MCF 10A (cell line): ENCODE results near the gene HSF4. TPM values are rescaled to one million over a fixed set of nuclear protein-coding genes. Genes with fewer than 3 reads are reported as not detected.

Experiments
- BruUV-seq: library from RNA; stranded (reverse); fragments of 400-500 nt; replicated peaks from 2 replicates; lab custom pipeline; 2021; lab: Mats Ljungman, UMichigan
- CTCF ChIA-PET: fragments of 300-600 bp; sonication (Branson Sonifier 250); formaldehyde crosslinking; extraction: SDS; loops from one replicate; lab custom pipeline; 2021; ENCODE audit warnings: antibody characterized with exemption, inconsistent platforms; lab: Yijun Ruan, JAX
- POLR2A ChIA-PET: fragments of 300-600, 350-650 bp; sonication (Branson Sonifier 250); formaldehyde crosslinking; extraction: SDS; loops from one replicate; lab custom pipeline; 2020; ENCODE audit warnings: antibody characterized with exemption, inconsistent platforms; lab: Yijun Ruan, JAX
- DNase-seq: peaks from one replicate; pipeline ENCODE4 v3.0.0-alpha.2; 2018; ENCODE audit not compliant: unreplicated experiment
- H3K27ac Mint-ChIP-seq: one replicate; pipeline ENCODE4 v1.8.0; 2022; ENCODE audit warnings: mild to moderate bottlenecking, low read depth, mixed read lengths; ENCODE audit not compliant: unreplicated experiment
- H3K27me3 Mint-ChIP-seq: one replicate; pipeline ENCODE4 v1.8.0; 2022; ENCODE audit warnings: mixed read lengths; ENCODE audit not compliant: insufficient read depth, unreplicated experiment
- H3K36me3 Mint-ChIP-seq: one replicate; pipeline ENCODE4 v1.8.0; 2022; ENCODE audit warnings: mild to moderate bottlenecking, moderate library complexity, mixed read lengths; ENCODE audit not compliant: insufficient read depth, unreplicated experiment
- H3K4me1 Mint-ChIP-seq: one replicate; pipeline ENCODE4 v1.8.0; 2022; ENCODE audit warnings: mixed read lengths; ENCODE audit not compliant: insufficient read depth, unreplicated experiment
- H3K4me3 Mint-ChIP-seq: one replicate; pipeline ENCODE4 v1.8.0; 2022; ENCODE audit warnings: mild to moderate bottlenecking, moderate library complexity, mixed read lengths; ENCODE audit not compliant: unreplicated experiment
- H3K9me3 Mint-ChIP-seq: one replicate; pipeline ENCODE4 v1.8.0; 2022; ENCODE audit warnings: mixed read lengths; ENCODE audit not compliant: unreplicated experiment
- intact Hi-C: fragments of 100-400 bp; cut with micrococcal nuclease; formaldehyde crosslinking; loops from 2 replicates; pipeline ENCODE4 v1.14.1; 2022
- total RNA-seq: library from RNA; stranded (reverse); gene quantifications from 2 replicates; pipeline ENCODE4 v1.2.3, GENCODE V29; 2022
- TF ChIP-seq, protein P1 (sequence below): fragments of 200-600 bp; IDR thresholded peaks from one replicate; pipeline ENCODE4 v1.8.0; 2022; ENCODE audit warnings: antibody characterized with exemption, mild to moderate bottlenecking; ENCODE audit not compliant: unreplicated experiment

HSF4 gene
- total RNA-seq, 1 experiment from 2014 or later = 34.3 TPM

DNA sequence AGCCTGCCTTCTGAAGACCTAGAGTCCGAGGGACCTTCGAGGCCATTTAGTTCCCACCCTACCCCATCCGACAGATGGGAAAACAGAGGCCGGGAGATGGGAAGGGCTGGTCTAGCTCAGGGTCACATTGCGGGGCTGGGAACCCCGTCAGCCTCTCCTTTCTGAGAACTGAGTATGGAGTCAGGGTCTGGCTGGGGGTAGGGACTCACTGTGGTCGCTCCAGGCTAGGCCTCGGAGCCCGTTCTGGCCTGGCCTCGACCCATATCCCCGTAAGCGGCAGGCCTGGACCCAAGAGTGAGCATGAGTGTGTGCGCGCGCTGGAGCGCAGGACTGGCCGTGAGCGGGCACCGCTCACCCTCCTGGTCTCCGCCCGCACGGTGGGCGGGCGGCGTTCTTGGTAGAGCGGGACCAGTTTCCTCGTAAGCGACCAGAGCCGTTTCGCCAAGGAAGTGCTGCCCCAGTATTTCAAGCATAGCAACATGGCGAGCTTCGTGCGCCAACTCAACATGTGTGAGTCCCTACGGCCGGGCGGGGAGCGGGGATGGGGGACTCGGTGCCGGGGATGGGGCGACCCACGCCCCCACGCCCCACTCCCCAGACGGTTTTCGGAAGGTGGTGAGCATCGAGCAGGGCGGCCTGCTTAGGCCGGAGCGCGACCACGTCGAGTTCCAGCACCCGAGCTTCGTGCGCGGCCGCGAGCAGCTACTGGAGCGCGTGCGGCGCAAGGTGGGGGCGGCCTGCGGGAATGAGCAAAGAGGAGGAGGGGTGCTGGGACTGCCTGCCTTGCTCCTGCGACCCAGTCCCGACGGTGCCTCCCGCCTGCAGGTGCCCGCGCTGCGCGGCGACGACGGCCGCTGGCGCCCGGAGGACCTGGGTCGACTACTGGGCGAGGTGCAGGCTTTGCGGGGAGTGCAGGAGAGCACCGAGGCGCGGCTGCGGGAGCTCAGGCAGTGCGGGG, 855 bp downstream of the HSF4 start:
- CTCF ChIA-PET = interaction anchor here (0.5 to 0.6 kb wide), 2 partner anchors 29 to 35 kb away, joined by 3 to 5 read pairs; no protein-coding TSS in a partner anchor
- no peak for DNase-seq
- H3K27me3 Mint-ChIP-seq = no peaks in the 10 kb centered on the region
- peaks cover 12% of the 10 kb centered on the region for H3K36me3 Mint-ChIP-seq
- POLR2A ChIA-PET = interaction anchor here (1.1 kb wide), 1 partner anchor 12 kb away, joined by 3 read pairs; no protein-coding TSS in a partner anchor
- no peak overlapping the region for H3K4me3 Mint-ChIP-seq
- TF ChIP-seq, protein P1, sequence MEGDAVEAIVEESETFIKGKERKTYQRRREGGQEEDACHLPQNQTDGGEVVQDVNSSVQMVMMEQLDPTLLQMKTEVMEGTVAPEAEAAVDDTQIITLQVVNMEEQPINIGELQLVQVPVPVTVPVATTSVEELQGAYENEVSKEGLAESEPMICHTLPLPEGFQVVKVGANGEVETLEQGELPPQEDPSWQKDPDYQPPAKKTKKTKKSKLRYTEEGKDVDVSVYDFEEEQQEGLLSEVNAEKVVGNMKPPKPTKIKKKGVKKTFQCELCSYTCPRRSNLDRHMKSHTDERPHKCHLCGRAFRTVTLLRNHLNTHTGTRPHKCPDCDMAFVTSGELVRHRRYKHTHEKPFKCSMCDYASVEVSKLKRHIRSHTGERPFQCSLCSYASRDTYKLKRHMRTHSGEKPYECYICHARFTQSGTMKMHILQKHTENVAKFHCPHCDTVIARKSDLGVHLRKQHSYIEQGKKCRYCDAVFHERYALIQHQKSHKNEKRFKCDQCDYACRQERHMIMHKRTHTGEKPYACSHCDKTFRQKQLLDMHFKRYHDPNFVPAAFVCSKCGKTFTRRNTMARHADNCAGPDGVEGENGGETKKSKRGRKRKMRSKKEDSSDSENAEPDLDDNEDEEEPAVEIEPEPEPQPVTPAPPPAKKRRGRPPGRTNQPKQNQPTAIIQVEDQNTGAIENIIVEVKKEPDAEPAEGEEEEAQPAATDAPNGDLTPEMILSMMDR = no peak
- H3K27ac Mint-ChIP-seq = no peak overlapping the region
- peaks cover 8% of the 10 kb centered on the region for H3K4me1 Mint-ChIP-seq
- no TSS peak for BruUV-seq
- H3K9me3 Mint-ChIP-seq = no peaks in the 10 kb centered on the region
- intact Hi-C loops = no loop called here

DNA sequence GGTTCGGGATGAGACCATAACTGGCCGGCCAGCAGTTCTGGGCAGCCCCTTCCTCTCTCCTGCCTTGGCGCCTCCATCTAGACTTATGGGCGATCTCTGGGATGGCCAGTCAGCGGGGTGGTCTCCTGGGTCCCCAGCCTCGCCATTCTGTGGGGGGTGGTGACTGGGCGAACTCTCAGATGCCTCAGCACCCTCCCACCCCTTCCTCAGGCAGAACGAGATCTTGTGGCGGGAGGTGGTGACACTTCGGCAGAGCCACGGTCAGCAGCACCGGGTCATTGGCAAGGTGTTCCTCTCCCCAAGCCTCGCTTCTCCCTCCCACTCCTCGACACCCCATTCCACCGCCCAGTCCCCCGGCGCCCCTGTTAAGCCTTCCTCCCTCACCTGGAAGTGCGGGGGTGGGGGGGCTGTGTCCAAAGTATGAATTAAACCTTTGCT, 1.6 kb downstream of the HSF4 start:
- Mint-ChIP-seq H3K4me1 (peaks cover 12% of the 10 kb centered on the region), H3K27me3 (no peaks in the 10 kb centered on the region), H3K27ac (no peak overlapping the region), H3K36me3 (peaks cover 12% of the 10 kb centered on the region), H3K4me3 (no peak overlapping the region), H3K9me3 (no peaks in the 10 kb centered on the region)
- CTCF ChIA-PET = interaction anchor here (0.7 kb wide), 1 partner anchor 10 kb away, joined by 3 read pairs; no protein-coding TSS in a partner anchor
- intact Hi-C loops = no loop called here
- POLR2A ChIA-PET = interaction anchor here (1.1 kb wide), 1 partner anchor 12 kb away, joined by 3 read pairs; no protein-coding TSS in a partner anchor
- DNase-seq = no peak
- no TSS peak for BruUV-seq
- TF ChIP-seq, protein P1 = no peak

DNA sequence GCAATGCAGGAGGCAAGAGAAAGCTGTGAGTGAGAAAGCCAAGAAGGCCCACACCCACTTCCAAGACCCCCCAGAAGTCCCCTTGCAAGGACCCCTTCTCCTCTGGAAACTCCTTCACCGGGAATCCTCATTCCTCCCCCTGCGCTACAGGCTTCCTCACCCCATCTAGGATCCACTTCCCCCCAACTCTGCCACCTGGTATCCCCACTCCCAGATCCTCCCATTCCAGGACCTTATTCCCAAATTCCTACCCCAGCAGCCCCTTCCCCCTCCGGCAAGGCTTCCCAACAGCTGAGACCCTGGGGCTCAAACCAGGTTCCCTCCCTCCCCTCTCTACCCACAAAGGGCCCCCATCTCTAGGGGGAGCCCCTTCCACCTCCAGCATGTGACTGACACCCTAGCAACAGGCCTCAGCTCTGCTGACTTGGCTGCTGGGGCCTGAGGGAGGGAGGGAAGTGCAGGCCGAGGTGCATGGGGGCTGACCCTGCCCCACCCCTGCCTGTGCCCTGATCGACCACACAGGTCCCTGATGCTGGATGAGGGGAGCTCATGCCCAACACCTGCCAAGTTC, 2.1 kb downstream of the HSF4 start:
- H3K9me3 Mint-ChIP-seq = no peaks in the 10 kb centered on the region
- H3K4me3 Mint-ChIP-seq = no peak overlapping the region
- POLR2A ChIA-PET = no interaction called here
- no peak overlapping the region for H3K27ac Mint-ChIP-seq
- no TSS peak for BruUV-seq
- no peak for DNase-seq
- intact Hi-C loops = no loop called here
- H3K4me1 Mint-ChIP-seq = peaks cover 18% of the 10 kb centered on the region
- CTCF ChIA-PET = interaction anchor here (0.7 kb wide), 2 partner anchors 9 to 12 kb away, joined by 3 read pairs; no protein-coding TSS in a partner anchor
- TF ChIP-seq, protein P1 = no peak
- peaks cover 11% of the 10 kb centered on the region for H3K36me3 Mint-ChIP-seq
- no peaks in the 10 kb centered on the region for H3K27me3 Mint-ChIP-seq

DNA sequence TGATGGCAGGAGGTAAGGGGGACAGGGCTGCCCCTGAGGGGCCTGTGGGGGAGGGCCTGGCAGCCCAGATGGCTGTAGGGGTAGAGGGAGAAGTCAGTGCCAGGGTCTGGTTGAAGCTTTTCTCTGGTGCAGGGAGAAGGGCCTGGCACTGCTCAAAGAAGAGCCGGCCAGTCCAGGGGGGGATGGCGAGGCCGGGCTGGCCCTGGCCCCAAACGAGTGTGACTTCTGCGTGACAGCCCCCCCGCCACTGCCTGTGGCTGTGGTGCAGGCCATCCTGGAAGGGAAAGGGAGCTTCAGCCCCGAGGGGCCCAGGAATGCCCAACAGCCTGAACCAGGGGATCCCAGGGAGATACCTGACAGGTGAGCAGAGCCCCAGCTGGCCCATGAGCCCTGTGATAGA, 3.0 kb downstream of the HSF4 start:
- intact Hi-C loops = no loop called here
- ChIA-PET POLR2A (interaction anchor here (0.6 kb wide), 1 partner anchor 150 kb away, joined by 3 read pairs; no protein-coding TSS in a partner anchor), CTCF (interaction anchor here (0.7 kb wide), 1 partner anchor 31 kb away, joined by 3 read pairs; no protein-coding TSS in a partner anchor)
- Mint-ChIP-seq H3K36me3 (peaks cover 5% of the 10 kb centered on the region), H3K4me3 (no peak overlapping the region), H3K27ac (no peak overlapping the region), H3K4me1 (peaks cover 23% of the 10 kb centered on the region), H3K27me3 (no peaks in the 10 kb centered on the region), H3K9me3 (no peaks in the 10 kb centered on the region)
- no peak for DNase-seq
- TF ChIP-seq, protein P1 = no peak
- BruUV-seq = no TSS peak
